Posterior cingulate gyrus (tissue), 11 donors: Measurements from ENCODE around the gene MYO15B.
A peak's percentile ranks its signal among the peaks of the same experiment; 100 is the strongest.

ENCODE experiments used
- DNase-seq, 10 donors: peaks; one replicate each; pipeline versions ENCODE4 v3.0.0 to v3.0.0-alpha.2; 2020 to 2021; ENCODE audit warnings: mixed read lengths in 3 of 10
- intact Hi-C: fragments of 100-400 bp; cut with DNase I; formaldehyde crosslinking; loops from one replicate; pipeline ENCODE4 v1.15.1; 2023

MYO15B gene

GRCh38 chr17:75557852-75558665 lies 29.5 kb upstream of the MYO15B start:
- no peak for DNase-seq
- intact Hi-C loops, result no loop called here

GRCh38 chr17:75558666-75559530 lies 28.7 kb upstream of the MYO15B start:
- DNase-seq, result peak in 1 of 10 donors; percentile 81
- intact Hi-C loops, result no loop called here

- DNase-seq, result peak in 1 of 10 donors; percentile 78
These were observed 27.6 kb upstream of the MYO15B start for GRCh38 chr17:75559958-75560533.

GRCh38 chr17:75561927-75562603 lies 25.5 kb upstream of the MYO15B start:
- intact Hi-C loops, result no loop called here

More at GRCh38 chr17:75559958-75560533, 27.6 kb upstream of the MYO15B start:
- intact Hi-C loops, result no loop called here

GRCh38 chr17:75563063-75563758 lies 24.4 kb upstream of the MYO15B start:
- intact Hi-C loops, result no loop called here
- no peak for DNase-seq

More at GRCh38 chr17:75561927-75562603, 25.5 kb upstream of the MYO15B start:
- peak in 1 of 10 donors; percentile 57 for DNase-seq

DNA sequence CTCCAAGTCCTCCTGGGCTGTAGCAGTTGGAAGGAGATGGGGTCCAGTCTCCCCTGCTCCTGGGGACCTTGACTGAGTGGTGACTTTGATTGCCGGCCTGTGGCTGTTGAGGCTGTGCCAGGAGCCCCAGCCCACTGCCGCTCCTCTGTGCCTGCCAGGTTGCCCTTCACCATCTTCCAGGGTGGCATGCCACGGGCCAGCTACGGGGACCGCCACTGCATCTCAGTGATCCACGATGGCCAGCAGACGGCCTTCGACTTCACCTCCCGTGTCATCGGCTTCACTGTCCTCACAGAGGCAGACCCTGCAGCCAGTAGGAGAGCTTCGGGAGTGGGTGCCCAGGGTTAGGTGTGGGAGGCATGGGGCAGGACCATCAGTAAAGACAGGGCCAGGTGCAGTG lies 23.4 kb upstream of the MYO15B start:
- peak in 1 of 10 donors; percentile 52 for DNase-seq
- intact Hi-C loops, result no loop called here

- peak in 1 of 10 donors; percentile 55 for DNase-seq
- intact Hi-C loops, result no loop called here
These were observed 22.5 kb upstream of the MYO15B start for GRCh38 chr17:75565066-75565465.

- no peak for DNase-seq
- intact Hi-C loops, result no loop called here
These were observed 22.0 kb upstream of the MYO15B start for GRCh38 chr17:75565618-75566017.

- no peak for DNase-seq
- intact Hi-C loops, result no loop called here
These were observed 21.2 kb upstream of the MYO15B start for GRCh38 chr17:75566416-75566815.

DNA sequence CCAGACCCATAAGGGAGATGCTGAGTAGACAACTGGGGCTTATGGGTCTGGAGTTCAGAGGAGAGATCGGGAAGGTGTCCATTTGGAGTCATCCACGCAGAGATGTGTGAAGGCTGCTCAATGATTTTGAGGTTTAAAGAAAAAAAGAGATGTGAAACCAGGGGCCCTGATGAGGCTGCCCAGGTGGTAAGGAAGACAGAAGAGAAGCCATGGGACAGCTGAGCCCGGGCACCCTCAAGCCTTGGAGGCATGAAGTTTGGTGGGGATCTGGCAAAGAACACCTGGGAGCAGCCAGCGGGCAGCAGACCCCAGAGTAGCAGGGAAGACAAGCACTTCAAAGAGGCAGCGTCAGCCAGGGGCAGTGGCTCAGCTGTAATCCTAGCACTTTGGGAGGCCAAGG lies 20.8 kb upstream of the MYO15B start:
- DNase-seq, result peak in 1 of 10 donors; percentile 61
- intact Hi-C loops, result no loop called here

DNA sequence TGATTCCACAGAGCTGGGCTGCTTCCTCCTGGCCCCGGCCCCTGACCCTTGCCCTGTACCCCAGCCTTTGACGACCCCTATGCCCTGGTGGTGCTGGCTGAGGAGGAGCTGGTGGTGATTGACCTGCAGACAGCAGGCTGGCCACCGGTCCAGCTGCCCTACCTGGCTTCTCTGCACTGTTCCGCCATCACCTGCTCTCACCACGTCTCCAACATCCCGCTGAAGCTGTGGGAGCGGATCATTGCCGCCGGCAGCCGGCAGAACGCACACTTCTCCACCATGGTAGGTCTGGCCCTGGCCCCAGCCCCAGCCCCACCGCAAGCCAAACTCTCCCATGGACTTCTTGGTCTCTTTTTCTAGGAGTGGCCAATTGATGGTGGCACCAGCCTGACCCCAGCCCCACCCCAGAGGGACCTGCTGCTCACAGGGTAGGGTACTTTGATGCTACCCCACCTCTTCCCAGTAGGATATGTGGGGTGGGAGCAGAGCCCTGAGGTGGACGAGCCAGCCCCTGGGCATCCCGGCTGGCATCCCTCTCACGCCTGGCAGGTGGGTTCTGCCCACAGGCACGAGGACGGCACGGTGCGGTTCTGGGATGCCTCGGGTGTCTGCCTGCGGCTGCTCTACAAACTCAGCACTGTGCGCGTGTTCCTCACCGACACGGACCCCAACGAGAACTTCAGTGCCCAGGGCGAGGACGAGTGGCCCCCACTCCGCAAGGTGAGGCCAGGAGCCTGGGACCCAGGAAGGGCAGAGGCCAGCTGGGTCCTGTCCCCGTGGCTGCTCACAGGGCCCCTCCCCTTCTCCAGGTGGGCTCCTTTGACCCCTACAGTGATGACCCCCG lies 19.0 kb upstream of the MYO15B start:
- intact Hi-C loops, result no loop called here
- DNase-seq, result peak in 1 of 10 donors; percentile 55

DNA sequence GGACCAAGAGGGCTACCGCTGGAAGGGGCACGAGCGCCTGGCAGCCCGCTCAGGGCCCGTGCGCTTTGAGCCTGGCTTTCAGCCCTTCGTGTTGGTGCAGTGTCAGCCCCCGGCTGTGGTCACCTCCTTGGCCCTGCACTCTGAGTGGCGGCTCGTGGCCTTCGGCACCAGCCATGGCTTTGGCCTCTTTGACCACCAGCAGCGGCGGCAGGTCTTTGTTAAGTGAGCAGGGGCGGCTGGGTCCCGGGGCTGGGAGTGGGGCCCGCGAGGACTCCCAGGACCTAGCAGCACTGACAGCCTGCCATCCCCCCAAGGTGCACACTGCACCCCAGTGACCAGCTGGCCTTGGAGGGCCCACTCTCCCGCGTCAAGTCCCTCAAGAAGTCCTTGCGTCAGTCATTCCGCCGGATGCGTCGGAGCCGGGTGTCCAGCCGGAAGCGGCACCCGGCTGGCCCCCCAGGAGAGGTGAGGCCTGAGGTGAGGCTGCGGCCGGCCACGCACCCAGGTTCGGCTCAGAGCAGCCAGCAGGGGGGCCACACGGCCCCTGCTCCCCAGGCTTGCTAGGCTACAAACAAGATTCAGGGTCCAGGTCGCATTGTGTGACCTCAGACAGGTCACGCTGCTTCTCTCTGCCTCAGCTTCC lies 17.4 kb upstream of the MYO15B start:
- intact Hi-C loops, result no loop called here
- DNase-seq, result peak in 1 of 10 donors; percentile 86

GRCh38 chr17:75570772-75571171 lies 16.8 kb upstream of the MYO15B start:
- peak in 1 of 10 donors; percentile 62 for DNase-seq
- intact Hi-C loops, result no loop called here

GRCh38 chr17:75571197-75571884 lies 16.3 kb upstream of the MYO15B start:
- intact Hi-C loops, result no loop called here
- peak in 1 of 10 donors; percentile 86 for DNase-seq

GRCh38 chr17:75571885-75572215 lies 15.8 kb upstream of the MYO15B start:
- DNase-seq, result peak in 1 of 10 donors; percentile 79
- intact Hi-C loops, result no loop called here

DNA sequence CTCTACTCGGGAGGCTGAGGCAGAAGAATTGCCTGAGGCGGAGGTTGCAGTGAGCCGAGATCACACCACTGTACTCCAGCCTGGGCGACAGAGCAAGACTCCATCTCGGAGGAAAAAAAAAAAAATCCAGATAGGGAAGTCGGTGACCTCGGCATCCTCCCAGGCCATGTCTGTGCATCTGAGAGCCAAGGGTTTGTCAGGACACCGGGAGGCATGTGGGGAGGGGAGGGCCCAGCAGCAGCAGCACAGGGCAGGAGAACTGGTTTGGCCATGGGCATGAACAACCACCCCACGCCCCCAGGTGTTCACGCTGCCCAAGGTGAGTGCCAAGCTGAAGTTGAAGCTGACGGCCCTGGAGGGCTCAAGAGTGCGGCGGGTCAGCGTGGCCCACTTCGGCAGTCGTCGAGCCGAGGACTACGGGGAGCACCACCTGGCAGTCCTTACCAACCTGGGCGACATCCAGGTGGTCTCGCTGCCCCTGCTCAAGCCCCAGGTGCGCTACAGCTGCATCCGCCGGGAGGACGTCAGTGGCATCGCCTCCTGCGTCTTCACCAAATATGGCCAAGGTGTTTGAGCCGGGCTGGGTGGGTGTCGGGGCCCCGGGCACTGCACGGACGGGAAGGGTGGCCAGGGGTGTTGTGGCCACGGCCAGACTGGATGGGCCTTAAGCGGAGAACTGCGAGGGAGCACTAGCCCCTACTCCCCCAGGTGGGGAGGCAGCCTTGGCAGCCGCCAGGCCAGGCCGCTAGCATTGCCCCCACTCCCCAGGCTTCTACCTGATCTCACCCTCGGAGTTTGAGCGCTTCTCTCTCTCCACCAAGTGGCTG lies 14.7 kb upstream of the MYO15B start:
- intact Hi-C loops, result no loop called here
- DNase-seq, result peak in 1 of 10 donors; percentile 72

- intact Hi-C loops, result no loop called here
- peak in 1 of 10 donors; percentile 71 for DNase-seq
These were observed 14.1 kb upstream of the MYO15B start for GRCh38 chr17:75573540-75573957.
